H1 (cell line): Measurements from ENCODE around the gene TARDBP. TPM values are rescaled to one million over a fixed set of nuclear protein-coding genes. Genes with fewer than 3 reads are reported as not detected.

Source experiments
- CTCF ChIA-PET: fragments of 300-600 bp; sonication (Branson Sonifier 250); formaldehyde crosslinking; loops from one replicate; lab custom pipeline; 2021; ENCODE audit not compliant: partially characterized antibody; lab: Charles Lee
- POLR2A ChIA-PET: fragments of 300-600 bp; sonication (Branson Sonifier 250); formaldehyde crosslinking; loops from one replicate; lab custom pipeline; 2021; ENCODE audit warnings: inconsistent platforms; ENCODE audit not compliant: partially characterized antibody; lab: Charles Lee
- DNase-seq, 2 experiments: peaks; one replicate each; pipeline versions ENCODE4 v3.0.0 to v3.0.0-alpha.2; 2010 to 2022; ENCODE audit warnings: low spot score in 2 of 2, low read depth in 1 of 2, mixed read lengths in 1 of 2
- FAIRE-seq: peaks from 2 replicates; lab custom pipeline; 2011; peaks lifted over from hg19 to GRCh38; lab: Jason Lieb, UNC
- H2AFZ ChIP-seq: 2 replicates; pipeline ENCODE4 v1.8.1; 2012; ENCODE audit warnings: low read length, inconsistent platforms
- H2AK5ac ChIP-seq: 2 replicates; pipeline ENCODE4 v1.6.1; 2013; ENCODE audit warnings: low read depth, low read length
- H2BK120ac ChIP-seq: replicated peaks from 2 replicates; pipeline ENCODE3; 2013; ENCODE audit warnings: low read depth, low read length, inconsistent platforms
- H2BK12ac ChIP-seq: 2 replicates; pipeline ENCODE4 v1.6.1; 2013; ENCODE audit warnings: low read depth, low read length
- H2BK15ac ChIP-seq: 2 replicates; pipeline ENCODE4 v1.6.1; 2013; ENCODE audit warnings: low read length
- H2BK20ac ChIP-seq: 2 replicates; pipeline ENCODE4 v1.6.1; 2013; ENCODE audit warnings: low read length
- H2BK5ac ChIP-seq: 2 replicates; pipeline ENCODE4 v1.6.1; 2013; ENCODE audit warnings: low read depth, low read length
- H3K14ac ChIP-seq: 2 replicates; pipeline ENCODE4 v1.6.1; 2013; ENCODE audit warnings: inconsistent platforms; ENCODE audit not compliant: insufficient read length
- H3K18ac ChIP-seq: 2 replicates; pipeline ENCODE4 v1.6.1; 2013; ENCODE audit warnings: low read length; ENCODE audit errors: extremely low read depth
- H3K23ac ChIP-seq: 2 replicates; pipeline ENCODE4 v1.6.1; 2013; ENCODE audit warnings: inconsistent platforms; ENCODE audit not compliant: insufficient read length
- H3K23me2 ChIP-seq: 2 replicates; pipeline ENCODE4 v1.6.1; 2013; ENCODE audit warnings: low read depth, low read length
- H3K27ac ChIP-seq: 2 replicates; pipeline ENCODE4 v1.6.1; 2011; ENCODE audit warnings: low read depth, low read length, inconsistent platforms
- H3K27me3 ChIP-seq, 4 experiments: replicated peaks in 1 of 4; 1 replicate in 1 of 4; 2 replicates in 3 of 4; pipeline versions ENCODE4 v1.6.1 to v1.8.1; 2011 to 2013; ENCODE audit warnings: low read length in 3 of 4, mild to moderate bottlenecking in 3 of 4, inconsistent platforms in 2 of 4, mixed read lengths in 2 of 4, moderate library complexity in 1 of 4; ENCODE audit not compliant: control insufficient read depth in 3 of 4, insufficient read depth in 3 of 4; ENCODE audit errors: extremely low read depth in 1 of 4
- H3K36me3 ChIP-seq, 4 experiments: 2 replicates each; pipeline versions ENCODE4 v1.6.1 to v1.8.1; 2011 to 2013; ENCODE audit warnings: mild to moderate bottlenecking in 4 of 4, low read length in 3 of 4, moderate library complexity in 2 of 4, control low read depth in 1 of 4, inconsistent platforms in 1 of 4; ENCODE audit not compliant: insufficient read depth in 4 of 4, control insufficient read depth in 2 of 4
- H3K4ac ChIP-seq: replicated peaks from 2 replicates; pipeline ENCODE3; 2013; ENCODE audit warnings: low read length, low read depth, mixed read lengths, inconsistent platforms; ENCODE audit not compliant: insufficient read length
- H3K4me1 ChIP-seq, 4 experiments: replicated peaks in 1 of 4; 1 replicate in 1 of 4; 2 replicates in 3 of 4; pipeline versions ENCODE4 v1.6.1 to v1.8.1; 2011 to 2013; ENCODE audit warnings: low read length in 3 of 4, inconsistent platforms in 2 of 4, mixed read lengths in 1 of 4; ENCODE audit not compliant: insufficient read depth in 4 of 4, control insufficient read depth in 3 of 4
- H3K4me2 ChIP-seq, 2 experiments: 2 replicates each; pipeline versions ENCODE4 v1.6.1 to v1.8.1; 2011 to 2013; ENCODE audit warnings: low read depth in 2 of 2, low read length in 2 of 2, control low read depth in 1 of 2, inconsistent platforms in 1 of 2, mild to moderate bottlenecking in 1 of 2; ENCODE audit not compliant: insufficient read depth in 1 of 2
- H3K4me3 ChIP-seq, 4 experiments: fragments of 200-600, 300-600 bp in 1 of 4; sonication (generic), shearing (Covaris generic), sonication (Bioruptor Twin) in 1 of 4; 2 replicates each; pipeline versions ENCODE4 v1.5.1 to v1.8.1; 2011 to 2016; ENCODE audit warnings: low read length in 4 of 4, low read depth in 3 of 4, control low read depth in 2 of 4, inconsistent platforms in 2 of 4, mild to moderate bottlenecking in 2 of 4, mixed read lengths in 1 of 4, moderate library complexity in 1 of 4; ENCODE audit not compliant: insufficient read depth in 2 of 4; ENCODE audit errors: extremely low read depth in 1 of 4
- H3K56ac ChIP-seq: replicated peaks from 2 replicates; pipeline ENCODE3; 2013; ENCODE audit warnings: low read depth, mild to moderate bottlenecking, mixed read lengths, low read length, inconsistent platforms; ENCODE audit not compliant: insufficient read length
- H3K79me1 ChIP-seq: 2 replicates; pipeline ENCODE4 v1.6.1; 2013; ENCODE audit warnings: low read depth, low read length, control low read depth
- H3K79me2 ChIP-seq, 2 experiments: 2 replicates each; pipeline versions ENCODE4 v1.6.1 to v1.8.1; 2012 to 2013; ENCODE audit warnings: low read length in 2 of 2, mild to moderate bottlenecking in 2 of 2, inconsistent platforms in 1 of 2; ENCODE audit not compliant: insufficient read depth in 2 of 2, control insufficient read depth in 1 of 2
- H3K9ac ChIP-seq, 4 experiments: replicated peaks in 1 of 4; 1 replicate in 1 of 4; 2 replicates in 3 of 4; pipeline versions ENCODE4 v1.6.1 to v1.8.1; 2011 to 2013; ENCODE audit warnings: low read depth in 3 of 4, low read length in 3 of 4, control low read depth in 2 of 4, mild to moderate bottlenecking in 2 of 4, moderate library complexity in 2 of 4, inconsistent platforms in 1 of 4; ENCODE audit errors: extremely low read depth in 1 of 4
- H3K9me3 ChIP-seq, 2 experiments: 2 replicates each; pipeline versions ENCODE4 v1.6.1 to v1.8.1; 2012 to 2013; ENCODE audit warnings: mild to moderate bottlenecking in 2 of 2, moderate library complexity in 2 of 2, control low read depth in 1 of 2, inconsistent platforms in 1 of 2, low read depth in 1 of 2, low read length in 1 of 2, mixed read lengths in 1 of 2; ENCODE audit not compliant: insufficient read depth in 2 of 2
- H4K20me1 ChIP-seq, 2 experiments: replicated peaks in 1 of 2; 2 replicates each; pipeline versions ENCODE3 to v1.8.1; 2011 to 2013; ENCODE audit warnings: inconsistent platforms in 2 of 2, low read length in 2 of 2, mild to moderate bottlenecking in 1 of 2; ENCODE audit not compliant: insufficient read depth in 2 of 2, control insufficient read depth in 1 of 2
- H4K5ac ChIP-seq: 2 replicates; pipeline ENCODE4 v1.6.1; 2013; ENCODE audit warnings: low read length, low read depth, mixed read lengths, inconsistent platforms; ENCODE audit not compliant: insufficient read length
- H4K8ac ChIP-seq: 2 replicates; pipeline ENCODE4 v1.8.0; 2013; ENCODE audit warnings: mild to moderate bottlenecking, moderate library complexity, low read length, inconsistent platforms; ENCODE audit not compliant: insufficient read depth; ENCODE audit errors: extremely low read depth
- H4K91ac ChIP-seq: replicated peaks from 2 replicates; pipeline ENCODE3; 2013; ENCODE audit warnings: low read length, mixed read lengths, inconsistent platforms; ENCODE audit not compliant: insufficient read length
- EGR1 ChIP-seq: IDR thresholded peaks from 2 replicates; pipeline ENCODE4 v1.6.1; 2011; ENCODE audit warnings: low read depth, low read length, borderline replicate concordance
- PHF8 ChIP-seq: fragments of 200-600 bp; sonication (generic); conservative IDR thresholded peaks from 2 replicates; pipeline ENCODE4 v1.7.1; 2012; ENCODE audit warnings: low read depth, mild to moderate bottlenecking, inconsistent platforms, low read length, moderate library complexity
- SIN3A ChIP-seq, 2 experiments: IDR thresholded peaks in 1 of 2; conservative IDR thresholded peaks in 1 of 2; 2 replicates each; pipeline ENCODE4 v1.6.1; 2011 to 2012; ENCODE audit warnings: low read length in 2 of 2, improper control_type of control experiment in 1 of 2, low read depth in 1 of 2, mild to moderate bottlenecking in 1 of 2
- SUZ12 ChIP-seq: fragments of 200-600 bp; sonication (generic); IDR thresholded peaks from 2 replicates; pipeline ENCODE4 v1.6.1; 2012; ENCODE audit warnings: mild to moderate bottlenecking, inconsistent platforms, low read length, moderate library complexity, mixed read lengths
- TAF1 ChIP-seq: IDR thresholded peaks from 2 replicates; pipeline ENCODE4 v1.6.1; 2011; ENCODE audit warnings: mild to moderate bottlenecking, low read depth, low read length
- TBP ChIP-seq: IDR thresholded peaks from 2 replicates; pipeline ENCODE4 v1.6.1; 2011; ENCODE audit warnings: low read depth, low read length, improper control_type of control experiment
- TCF12 ChIP-seq: IDR thresholded peaks from 2 replicates; pipeline ENCODE4 v1.6.1; 2011; ENCODE audit warnings: low read depth, mild to moderate bottlenecking, low read length
- TEAD4 ChIP-seq: IDR thresholded peaks from 2 replicates; pipeline ENCODE4 v1.6.1; 2012; ENCODE audit warnings: low read depth, low read length, inconsistent platforms, mixed read lengths
- WGBS, 2 experiments: shearing (Covaris generic) in 1 of 2; methylation state at CpG; one replicate each; pipeline versions ENCODE4 v1.1.6 to v1.1.7; 2013 to 2015; ENCODE audit warnings: low lambda C conversion rate in 2 of 2, mixed read lengths in 2 of 2, inconsistent platforms in 1 of 2, low coverage in 1 of 2, missing lambda C conversion rate in 1 of 2; ENCODE audit not compliant: insufficient replicate concordance in 2 of 2, insufficient coverage in 1 of 2, insufficient read length in 1 of 2; ENCODE audit errors: extremely low coverage in 1 of 2, missing lambda C conversion rate in 1 of 2; 5-methylcytosine and 5-hydroxymethylcytosine counted together
- polyA plus RNA-seq, 7 experiments: library from polyadenylated mRNA; depleted of rRNA in 3 of 7; stranded (reverse) in 5 of 7; unstranded in 2 of 7; fragments of >200 nt in 5 of 7; fragments of 200-250 nt in 2 of 7; gene quantifications; 1 replicate in 5 of 7; 2 replicates in 1 of 7; 4 replicates in 1 of 7; pipeline versions ENCODE4 v1.2.1 to v1.2.3, GENCODE V29; 2011 to 2013; ENCODE audit warnings: missing spikeins in 2 of 7, mixed read lengths in 2 of 7
- total RNA-seq: library from RNA; stranded (reverse); fragmentation: NEBNext Ultra II Directional; extraction: Animal tissue kit (Norgen Biotek cat#: 25700); gene quantifications from 2 replicates; pipeline ENCODE4 v1.2.1, GENCODE V29; 2021

The TARDBP gene
- total and polyA plus RNA-seq, 2 of the 8 experiments (the other 6 are each of a cell fraction or from before 2014, with no cell fraction given), result 144 to 240 TPM

DNA sequence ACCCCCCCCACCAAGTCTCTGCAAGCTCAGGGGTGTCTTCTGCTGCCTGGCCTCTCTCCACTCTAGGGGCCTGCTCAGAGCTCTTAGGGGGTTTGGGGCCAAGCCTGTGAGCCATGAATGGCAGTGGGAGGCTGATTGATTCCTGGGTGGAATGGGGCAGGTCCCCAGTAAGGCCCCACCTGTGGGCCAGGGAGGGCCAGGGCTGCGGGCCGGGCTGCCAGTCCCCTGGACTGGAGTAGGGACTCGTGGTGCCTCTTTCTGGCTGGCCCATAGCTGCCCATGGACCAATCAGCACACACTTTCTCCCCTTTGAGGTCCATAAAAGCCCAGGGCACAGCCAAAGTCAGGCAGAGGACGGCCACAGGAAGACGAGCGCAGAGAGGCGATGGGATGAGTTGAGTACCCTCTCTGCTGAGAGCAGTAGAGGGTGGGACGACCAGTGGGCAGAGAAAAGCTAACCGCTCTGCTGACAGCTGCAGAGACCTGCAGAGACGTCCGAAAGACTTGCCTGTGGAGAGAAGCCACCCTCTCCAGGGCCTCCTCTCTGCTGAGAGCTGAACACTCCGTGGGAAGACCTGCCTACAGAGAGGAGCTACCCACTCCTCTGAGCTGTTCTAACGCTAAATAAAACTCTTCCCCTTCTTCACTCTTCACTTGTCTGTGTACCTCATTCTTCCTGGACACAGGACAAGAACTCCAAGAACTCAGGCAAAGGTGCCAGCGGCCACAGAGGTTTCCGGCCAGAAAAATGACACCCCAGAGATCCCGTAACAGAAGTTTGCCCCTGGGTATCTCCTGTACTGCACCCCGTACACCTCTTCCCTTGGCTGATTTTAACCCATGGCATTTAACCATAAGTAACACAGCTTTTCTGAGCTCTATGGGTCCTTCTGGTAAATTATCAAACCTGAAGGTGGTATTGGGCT lies 38.2 kb upstream of the TARDBP start:
- Histone ChIP-seq H4K5ac (no peak overlapping the region), H2AFZ (0 out of 2 replicates have a peak overlapping the region, but pooled peaks have one; percentile 16), H3K23me2 (no peaks in the 10 kb centered on the region), H3K9ac (no peak overlapping the region), H3K4ac (no peak overlapping the region), H3K23ac (no peak overlapping the region), H3K4me2 (no peak overlapping the region), H2BK15ac (no peak overlapping the region), H3K56ac (no peak overlapping the region), H2BK120ac (no peak overlapping the region), H3K4me1 (peaks cover 5 to 10% (median 9%) of the 10 kb centered on the region in 4 experiments; a peak in 6 of 7 replicates), H4K8ac (no peak overlapping the region; the same call in 1 of the 2 replicates), H3K79me1 (no peaks in the 10 kb centered on the region), H3K79me2 (no peaks in the 10 kb centered on the region), H2AK5ac (0 out of 2 replicates have a peak overlapping the region, but pooled peaks have one; percentile 53), H2BK12ac (no peak overlapping the region), H3K27ac (no peak overlapping the region), H3K27me3 (no peaks in the 10 kb centered on the region), H3K14ac (no peak overlapping the region), H3K18ac (no peak overlapping the region), H2BK5ac (no peak overlapping the region), H4K91ac (no peak overlapping the region), H3K9me3 (no peaks in the 10 kb centered on the region), H3K4me3 (no peak overlapping the region), H3K36me3 (no peaks in the 10 kb centered on the region), H2BK20ac (no peak overlapping the region), H4K20me1 (no peaks in the 10 kb centered on the region)
- FAIRE-seq, result no peak
- WGBS, 2 experiments, result 81% methylated on average over 16 of the region's 17 CpGs; no CpG with 5 or more reads in 1 of the 2 experiments
- CTCF ChIA-PET, result interaction anchor here (0.6 to 2.9 kb wide), 9 partner anchors 10 to 180 kb away, joined by 3 to 14 read pairs (median 3); no protein-coding TSS in a partner anchor
- no peak for DNase-seq
- TF ChIP-seq EGR1 (no peak), SIN3A (conservative IDR thresholded peaks at IDR 0.05 in 1 of 2, IDR thresholded peaks at IDR 0.05 in 1 of 2; ENCODE audit: low read depth in 1 of 2, low read length in 2 of 2) (no peak), PHF8 (no peak), TCF12 (no peak), TAF1 (no peak), SUZ12 (no peak), TEAD4 (no peak), TBP (no peak)
- POLR2A ChIA-PET, result interaction anchor here (0.6 to 1.5 kb wide), 4 partner anchors 12 to 398 kb away, joined by 3 to 6 read pairs (median 3); partner anchors contain the start of gene TARDBP
